ENCODE results near the gene PLSCR3.

DNA sequence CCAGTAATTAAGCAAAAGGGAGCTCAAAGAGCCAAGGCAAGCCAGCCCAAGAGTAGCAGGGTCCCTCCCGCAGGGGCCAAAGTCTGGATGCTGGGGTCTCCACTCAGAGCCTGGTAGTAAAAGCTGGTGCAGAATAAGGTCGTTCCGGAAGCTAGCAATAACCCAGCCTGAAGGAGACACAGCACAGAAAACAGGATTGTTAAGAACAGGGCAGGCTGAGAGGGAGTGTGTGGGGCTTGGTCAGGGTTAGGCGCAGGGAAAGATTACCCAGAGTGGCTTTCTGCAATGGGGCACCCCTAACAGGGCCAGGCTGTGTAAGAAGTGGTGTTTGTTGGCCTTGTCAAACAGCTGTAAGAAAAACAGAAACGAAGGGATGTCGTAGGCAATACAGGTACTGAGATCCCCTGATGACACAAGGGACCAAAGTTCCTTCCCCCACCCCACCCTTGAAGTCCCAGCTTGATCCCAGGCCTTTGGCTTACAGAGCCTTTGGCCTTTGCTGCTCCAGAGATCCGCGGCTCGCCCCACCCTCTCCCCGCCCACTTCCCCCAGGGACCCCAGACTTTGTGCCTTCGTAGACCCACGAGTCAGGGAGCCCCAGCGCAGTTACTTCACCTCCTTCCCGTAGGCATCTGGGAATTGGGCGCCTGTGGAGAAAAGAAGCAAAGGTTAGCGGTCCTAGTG, 8.9 kb upstream of the PLSCR3 start:
- TF ChIP-seq, protein P1, sequence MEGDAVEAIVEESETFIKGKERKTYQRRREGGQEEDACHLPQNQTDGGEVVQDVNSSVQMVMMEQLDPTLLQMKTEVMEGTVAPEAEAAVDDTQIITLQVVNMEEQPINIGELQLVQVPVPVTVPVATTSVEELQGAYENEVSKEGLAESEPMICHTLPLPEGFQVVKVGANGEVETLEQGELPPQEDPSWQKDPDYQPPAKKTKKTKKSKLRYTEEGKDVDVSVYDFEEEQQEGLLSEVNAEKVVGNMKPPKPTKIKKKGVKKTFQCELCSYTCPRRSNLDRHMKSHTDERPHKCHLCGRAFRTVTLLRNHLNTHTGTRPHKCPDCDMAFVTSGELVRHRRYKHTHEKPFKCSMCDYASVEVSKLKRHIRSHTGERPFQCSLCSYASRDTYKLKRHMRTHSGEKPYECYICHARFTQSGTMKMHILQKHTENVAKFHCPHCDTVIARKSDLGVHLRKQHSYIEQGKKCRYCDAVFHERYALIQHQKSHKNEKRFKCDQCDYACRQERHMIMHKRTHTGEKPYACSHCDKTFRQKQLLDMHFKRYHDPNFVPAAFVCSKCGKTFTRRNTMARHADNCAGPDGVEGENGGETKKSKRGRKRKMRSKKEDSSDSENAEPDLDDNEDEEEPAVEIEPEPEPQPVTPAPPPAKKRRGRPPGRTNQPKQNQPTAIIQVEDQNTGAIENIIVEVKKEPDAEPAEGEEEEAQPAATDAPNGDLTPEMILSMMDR (IDR thresholded peaks at IDR 0.05), result no peak
- no peak for TF ChIP-seq POLR2A (IDR thresholded peaks at IDR 0.05)

Data from right lobe of liver (tissue), 4 donors.